HUES64 (cell line): ENCODE measurements around the gene FOXO6.

ENCODE experiments used
- H3K27ac ChIP-seq: 2 replicates; pipeline ENCODE4 v1.7.0; 2013; ENCODE audit warnings: low read depth, low read length, inconsistent platforms
- H3K27me3 ChIP-seq: 2 replicates; pipeline ENCODE4 v1.6.1; 2013; ENCODE audit warnings: mild to moderate bottlenecking, low read length; ENCODE audit not compliant: insufficient read depth
- H3K36me3 ChIP-seq: 2 replicates; pipeline ENCODE4 v1.6.1; 2013; ENCODE audit warnings: mild to moderate bottlenecking, low read length; ENCODE audit not compliant: insufficient read depth
- H3K4me1 ChIP-seq: 2 replicates; pipeline ENCODE4 v1.6.1; 2013; ENCODE audit warnings: mild to moderate bottlenecking, low read length, moderate library complexity; ENCODE audit not compliant: insufficient read depth
- H3K4me3 ChIP-seq: 2 replicates; pipeline ENCODE4 v1.5.1; 2013; ENCODE audit warnings: mild to moderate bottlenecking, low read length, moderate library complexity
- H3K9ac ChIP-seq: 2 replicates; pipeline ENCODE4 v1.6.1; 2013; ENCODE audit warnings: mild to moderate bottlenecking, low read depth, low read length
- H3K9me3 ChIP-seq: 2 replicates; pipeline ENCODE4 v1.6.1; 2013; ENCODE audit warnings: low read depth, low read length; ENCODE audit not compliant: insufficient read depth
- WGBS: fragments of 150-250, 120-280 bp; methylation state at CpG from one replicate; pipeline ENCODE4 v1.1.7; 2013; ENCODE audit warnings: missing lambda C conversion rate; 5-methylcytosine and 5-hydroxymethylcytosine counted together

Gene FOXO6

GRCh38 chr1:41397753-41398330 is 36.6 kb downstream of the FOXO6 start:
- Histone ChIP-seq H3K4me1 (peaks cover 31% of the 10 kb centered on the region), H3K4me3 (no peak overlapping the region), H3K9ac (no peak overlapping the region), H3K9me3 (no peaks in the 10 kb centered on the region; the same call in 1 of the 2 replicates), H3K27me3 (0 out of 2 replicates have a peak, but pooled peaks cover 5% of the 10 kb centered on the region), H3K36me3 (no peaks in the 10 kb centered on the region), H3K27ac (no peak overlapping the region)
- 89% methylated on average over 3 of the region's 3 CpGs for WGBS

DNA sequence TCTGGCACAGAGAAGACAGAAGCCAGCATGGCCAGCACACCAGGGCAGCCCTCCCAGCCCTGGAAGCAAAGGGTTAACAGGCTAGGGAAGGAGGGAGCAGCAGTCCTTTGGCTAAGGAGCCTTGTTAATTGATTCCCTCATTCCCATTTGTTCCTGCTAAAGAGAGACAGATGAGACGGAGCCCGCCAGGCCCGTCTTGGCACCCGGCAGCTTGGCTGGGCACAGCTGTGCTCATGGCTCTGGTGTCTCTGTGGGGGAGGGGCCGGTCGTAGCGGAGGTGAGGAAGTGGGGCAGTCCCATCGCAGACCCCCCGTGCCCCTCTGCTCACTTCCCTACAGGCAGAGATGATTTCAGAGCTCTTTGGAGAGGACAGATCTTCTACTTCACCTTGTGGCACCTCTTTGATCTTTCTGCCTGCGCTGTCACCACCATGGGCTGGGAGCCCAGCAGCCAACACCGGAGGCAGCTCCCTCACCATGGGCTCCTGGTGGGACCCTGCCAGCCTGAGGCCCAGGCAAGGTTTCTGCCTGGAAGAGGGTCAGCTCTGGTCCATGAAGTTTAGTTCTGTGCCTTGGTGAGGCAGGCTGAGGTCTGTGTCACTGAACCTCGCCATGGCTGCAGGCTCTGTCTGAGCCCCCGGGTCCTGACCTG is 38.0 kb downstream of the FOXO6 start:
- 0 out of 2 replicates have a peak, but pooled peaks cover 8% of the 10 kb centered on the region for H3K27me3 ChIP-seq
- H3K27ac ChIP-seq: no peak overlapping the region
- H3K9ac ChIP-seq: no peak overlapping the region
- H3K4me1 ChIP-seq: peaks cover 29% of the 10 kb centered on the region
- no peaks in the 10 kb centered on the region for H3K36me3 ChIP-seq
- H3K9me3 ChIP-seq: no peaks in the 10 kb centered on the region; the same call in 1 of the 2 replicates
- no peak overlapping the region for H3K4me3 ChIP-seq
- WGBS: 31% methylated on average over 13 of the region's 13 CpGs

GRCh38 chr1:41400225-41400624 is 39.0 kb downstream of the FOXO6 start:
- H3K36me3 ChIP-seq: no peaks in the 10 kb centered on the region
- H3K4me1 ChIP-seq: peaks cover 30% of the 10 kb centered on the region
- no peak overlapping the region for H3K27ac ChIP-seq
- H3K27me3 ChIP-seq: 0 out of 2 replicates have a peak, but pooled peaks cover 8% of the 10 kb centered on the region
- H3K4me3 ChIP-seq: no peak overlapping the region
- no peaks in the 10 kb centered on the region; the same call in 1 of the 2 replicates for H3K9me3 ChIP-seq
- H3K9ac ChIP-seq: no peak overlapping the region
- WGBS: 100% methylated on average over 3 of the region's 3 CpGs

DNA sequence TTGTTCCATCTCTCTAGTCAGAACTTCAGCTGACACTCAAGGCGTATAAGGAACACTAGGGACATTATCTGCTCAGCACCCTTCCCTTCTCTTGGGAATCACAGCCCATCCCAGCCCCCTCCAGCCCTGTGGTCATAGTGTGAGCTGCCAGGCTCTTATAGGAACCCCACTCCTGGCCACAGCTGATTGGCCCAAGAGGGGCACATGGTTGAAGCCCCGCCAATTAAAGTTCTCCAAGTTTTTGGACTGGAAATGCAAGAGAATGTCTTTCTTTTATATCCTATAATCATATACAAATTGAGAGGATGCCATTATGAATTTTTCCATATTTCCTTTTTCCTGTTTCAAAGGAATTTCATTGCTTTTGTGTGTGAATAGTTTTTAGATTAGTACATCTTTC is 40.7 kb downstream of the FOXO6 start:
- Histone ChIP-seq H3K4me1 (peaks cover 22% of the 10 kb centered on the region; the same call in 1 of the 2 replicates), H3K27me3 (0 out of 2 replicates have a peak, but pooled peaks cover 8% of the 10 kb centered on the region), H3K9ac (no peak overlapping the region), H3K4me3 (no peak overlapping the region), H3K27ac (no peak overlapping the region), H3K9me3 (no peaks in the 10 kb centered on the region; the same call in 1 of the 2 replicates), H3K36me3 (no peaks in the 10 kb centered on the region)
- 97% methylated on average over 2 of the region's 2 CpGs for WGBS

- WGBS: 17% methylated on average over 10 of the region's 10 CpGs
- H3K27ac ChIP-seq: no peak overlapping the region
- peaks cover 16% of the 10 kb centered on the region; the same call in 1 of the 2 replicates for H3K4me1 ChIP-seq
- H3K9me3 ChIP-seq: no peaks in the 10 kb centered on the region; the same call in 1 of the 2 replicates
- H3K4me3 ChIP-seq: peak overlapping the region; percentile 18; the same call in 1 of the 2 replicates
- no peaks in the 10 kb centered on the region for H3K36me3 ChIP-seq
- H3K9ac ChIP-seq: no peak overlapping the region
- 0 out of 2 replicates have a peak, but pooled peaks cover 7% of the 10 kb centered on the region for H3K27me3 ChIP-seq
These were observed 43.1 kb downstream of the FOXO6 start for GRCh38 chr1:41404308-41404761.

- no peaks in the 10 kb centered on the region for H3K9me3 ChIP-seq
- no peak overlapping the region for H3K27ac ChIP-seq
- H3K4me1 ChIP-seq: peaks cover 11% of the 10 kb centered on the region; the same call in 1 of the 2 replicates
- H3K27me3 ChIP-seq: 0 out of 2 replicates have a peak, but pooled peaks cover 3% of the 10 kb centered on the region
- H3K9ac ChIP-seq: no peak overlapping the region
- H3K36me3 ChIP-seq: no peaks in the 10 kb centered on the region
- H3K4me3 ChIP-seq: no peak overlapping the region
- WGBS: 60% methylated on average over 13 of the region's 14 CpGs
These were observed 46.5 kb downstream of the FOXO6 start for GRCh38 chr1:41407664-41408252.

GRCh38 chr1:41408691-41409090 is 47.5 kb downstream of the FOXO6 start:
- Histone ChIP-seq H3K4me3 (no peak overlapping the region), H3K27ac (no peak overlapping the region), H3K4me1 (peaks cover 11% of the 10 kb centered on the region; the same call in 1 of the 2 replicates), H3K9me3 (no peaks in the 10 kb centered on the region), H3K27me3 (0 out of 2 replicates have a peak, but pooled peaks cover under 1% of the 10 kb centered on the region), H3K9ac (no peak overlapping the region), H3K36me3 (no peaks in the 10 kb centered on the region)
- 78% methylated on average over 6 of the region's 6 CpGs for WGBS

GRCh38 chr1:41409825-41410224 is 48.6 kb downstream of the FOXO6 start:
- H3K27ac ChIP-seq: no peak overlapping the region
- no peaks in the 10 kb centered on the region for H3K9me3 ChIP-seq
- no peaks in the 10 kb centered on the region for H3K27me3 ChIP-seq
- 0 out of 2 replicates have a peak, but pooled peaks cover 5% of the 10 kb centered on the region for H3K4me1 ChIP-seq
- 90% methylated on average over 7 of the region's 7 CpGs for WGBS
- H3K36me3 ChIP-seq: no peaks in the 10 kb centered on the region
- no peak overlapping the region for H3K9ac ChIP-seq
- H3K4me3 ChIP-seq: no peak overlapping the region

- 0 out of 2 replicates have a peak, but pooled peaks cover 3% of the 10 kb centered on the region for H3K4me1 ChIP-seq
- H3K36me3 ChIP-seq: no peaks in the 10 kb centered on the region
- no peak overlapping the region for H3K9ac ChIP-seq
- H3K4me3 ChIP-seq: no peak overlapping the region
- no peaks in the 10 kb centered on the region for H3K9me3 ChIP-seq
- WGBS: 91% methylated on average over 3 of the region's 3 CpGs
- H3K27me3 ChIP-seq: no peaks in the 10 kb centered on the region
- no peak overlapping the region for H3K27ac ChIP-seq
These were observed 49.2 kb downstream of the FOXO6 start for GRCh38 chr1:41410462-41410861.

DNA sequence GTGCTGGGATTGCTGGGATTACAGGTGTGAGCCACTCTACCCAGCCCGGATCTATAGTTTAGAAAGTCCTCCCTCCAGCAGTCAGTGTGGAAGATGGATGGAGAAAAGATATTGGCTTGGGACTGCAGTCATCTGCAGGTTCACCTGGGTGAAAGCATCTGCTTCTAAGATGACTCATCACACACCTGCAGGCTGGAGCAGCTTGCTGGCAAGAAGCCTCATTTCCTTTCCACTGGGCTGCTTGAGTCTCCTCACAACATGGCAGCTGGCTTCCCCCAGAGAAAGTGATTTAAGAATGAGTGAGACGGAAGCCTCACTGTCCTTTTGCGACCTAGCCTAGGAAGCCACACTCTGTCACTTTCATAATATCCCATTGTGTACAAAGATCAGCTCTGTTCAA is 50.0 kb downstream of the FOXO6 start:
- no peak overlapping the region for H3K4me3 ChIP-seq
- no peaks in the 10 kb centered on the region for H3K9me3 ChIP-seq
- H3K36me3 ChIP-seq: no peaks in the 10 kb centered on the region
- H3K9ac ChIP-seq: no peak overlapping the region
- no peaks in the 10 kb centered on the region for H3K27me3 ChIP-seq
- no peak overlapping the region for H3K27ac ChIP-seq
- 94% methylated on average over 3 of the region's 3 CpGs for WGBS
- 0 out of 2 replicates have a peak, but pooled peaks cover 3% of the 10 kb centered on the region for H3K4me1 ChIP-seq

DNA sequence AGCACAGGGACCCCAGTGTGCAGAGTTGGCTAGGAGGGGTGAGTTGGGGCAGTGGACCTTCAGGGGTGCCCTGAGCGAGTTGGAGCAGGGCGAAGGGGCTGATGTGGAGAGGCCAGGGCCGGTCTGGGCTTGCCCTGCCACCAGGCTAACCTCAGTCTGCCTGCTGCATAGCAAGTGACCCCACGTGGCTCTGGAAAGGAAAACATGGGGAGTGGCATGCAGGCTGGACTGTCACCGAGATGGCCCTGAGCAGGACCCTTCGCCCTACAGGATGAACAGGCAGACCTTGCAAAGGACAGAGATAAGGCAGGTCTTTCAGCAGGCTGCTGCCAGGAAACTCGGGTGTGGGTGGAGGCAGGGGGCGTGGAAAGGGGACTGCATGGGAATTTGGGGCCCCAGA is 51.5 kb downstream of the FOXO6 start:
- 63% methylated on average over 8 of the region's 8 CpGs for WGBS
- no peaks in the 10 kb centered on the region for H3K36me3 ChIP-seq

More for the DNA sequence above, 51.5 kb downstream of the FOXO6 start:
- H3K4me1 ChIP-seq: no peaks in the 10 kb centered on the region
- no peaks in the 10 kb centered on the region for H3K27me3 ChIP-seq
- H3K9ac ChIP-seq: no peak overlapping the region
- no peaks in the 10 kb centered on the region for H3K9me3 ChIP-seq
- H3K27ac ChIP-seq: no peak overlapping the region
- no peak overlapping the region for H3K4me3 ChIP-seq
